Measurements from ENCODE around the gene MTAP. TPM values are rescaled to one million over a fixed set of nuclear protein-coding genes. Genes with fewer than 3 reads are reported as not detected.

The MTAP gene
- total RNA-seq, 1 experiment from 2014 or later, result 84.3 TPM

DNA sequence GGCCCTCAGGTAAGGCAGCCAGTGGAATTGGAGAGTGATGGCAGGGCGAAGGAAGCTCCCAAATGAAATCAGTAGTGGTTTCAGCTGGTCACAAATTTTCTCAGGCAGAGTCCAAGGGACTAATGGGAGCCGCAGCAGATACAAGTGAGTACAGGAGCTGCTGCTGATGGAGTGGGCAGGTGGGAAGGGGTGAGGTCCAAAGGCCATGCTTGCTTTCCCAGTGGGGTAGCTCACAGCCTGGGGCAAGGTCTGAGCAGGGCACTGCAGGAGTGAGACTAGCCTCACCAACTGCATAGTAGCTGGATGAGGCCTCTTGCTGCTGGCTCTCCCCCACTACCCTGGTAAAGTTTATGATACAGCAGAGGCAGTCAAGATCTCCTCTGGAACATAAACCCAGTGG, 38.2 kb downstream of the MTAP start (continued):
- TF ChIP-seq, protein P1, sequence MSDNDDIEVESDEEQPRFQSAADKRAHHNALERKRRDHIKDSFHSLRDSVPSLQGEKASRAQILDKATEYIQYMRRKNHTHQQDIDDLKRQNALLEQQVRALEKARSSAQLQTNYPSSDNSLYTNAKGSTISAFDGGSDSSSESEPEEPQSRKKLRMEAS (CRISPR knock-in tag; IDR thresholded peaks at IDR 0.05), result no peak
- no peak for TF ChIP-seq ZNF232 (CRISPR knock-in tag; IDR thresholded peaks at IDR 0.05)

DNA sequence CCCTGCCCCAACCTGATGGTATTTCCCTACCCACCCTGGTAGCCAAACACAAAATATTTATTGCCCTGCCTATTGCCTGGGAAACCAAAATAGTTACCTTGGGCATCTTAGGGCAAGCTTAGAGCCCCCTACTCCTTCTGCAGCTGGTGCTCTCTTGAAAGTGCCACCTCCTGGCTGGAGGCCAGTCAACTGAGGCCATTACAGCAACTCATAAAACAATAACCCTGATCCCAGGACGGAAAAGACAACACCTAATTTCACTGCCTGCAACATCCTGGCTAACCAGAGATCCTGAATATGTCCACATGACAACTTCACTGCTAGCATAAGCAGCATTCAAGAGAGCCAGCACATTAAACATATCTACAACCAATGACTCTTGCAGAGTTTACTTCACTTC, 38.7 kb downstream of the MTAP start:
- POLR2A ChIA-PET, result no interaction called here
- Mint-ChIP-seq H3K27me3 (ENCODE audit: low read depth) (no peaks in the 10 kb centered on the region), H3K36me3 (peaks cover 98% of the 10 kb centered on the region), H3K4me3 (no peak overlapping the region), H3K27ac (no peak overlapping the region), H3K9me3 (peaks cover 61% of the 10 kb centered on the region), H3K4me1 (no peaks in the 10 kb centered on the region)
- TF ChIP-seq HMGA2 (CRISPR knock-in tag; IDR thresholded peaks at IDR 0.05) (no peak), JUN (CRISPR knock-in tag; IDR thresholded peaks at IDR 0.05) (no peak)
- CTCF ChIA-PET, result no interaction called here
- ATAC-seq, result no peak
- DNase-seq (ENCODE audit: low spot score), result no peak

DNA sequence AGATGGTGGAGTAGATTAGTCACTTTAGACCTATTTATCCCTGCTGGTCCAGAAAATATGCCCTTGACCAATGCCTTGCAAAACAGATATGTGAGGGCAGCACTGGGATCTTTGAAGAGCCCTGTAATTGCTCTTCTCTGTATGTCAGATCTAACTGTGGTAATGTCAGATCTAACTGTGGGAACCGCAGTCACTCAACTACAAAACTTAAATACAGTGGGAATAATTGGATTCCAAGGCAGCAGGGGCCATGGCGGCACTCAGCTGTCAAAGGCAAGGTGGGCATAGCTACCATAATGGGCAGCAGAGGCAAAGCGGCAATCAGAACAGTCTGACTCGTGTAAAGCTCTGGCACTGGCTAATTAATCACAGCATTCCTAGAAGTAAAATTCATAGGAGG, 46.2 kb downstream of the MTAP start:
- no peaks in the 10 kb centered on the region for H3K4me1 Mint-ChIP-seq
- no peak for DNase-seq (ENCODE audit: low spot score)
- H3K27me3 Mint-ChIP-seq (ENCODE audit: low read depth), result no peaks in the 10 kb centered on the region
- TF ChIP-seq NR2C2 (CRISPR knock-in tag; IDR thresholded peaks at IDR 0.05) (no peak), ZNF281 (CRISPR knock-in tag; IDR thresholded peaks at IDR 0.05) (no peak), CREB1 (CRISPR knock-in tag; IDR thresholded peaks at IDR 0.05) (no peak), ZNF121 (CRISPR knock-in tag; IDR thresholded peaks at IDR 0.05) (no peak), ZNF138 (CRISPR knock-in tag; conservative IDR thresholded peaks at IDR 0.05) (no peak)
- TF ChIP-seq, protein P2, sequence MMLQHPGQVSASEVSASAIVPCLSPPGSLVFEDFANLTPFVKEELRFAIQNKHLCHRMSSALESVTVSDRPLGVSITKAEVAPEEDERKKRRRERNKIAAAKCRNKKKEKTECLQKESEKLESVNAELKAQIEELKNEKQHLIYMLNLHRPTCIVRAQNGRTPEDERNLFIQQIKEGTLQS (CRISPR knock-in tag; conservative IDR thresholded peaks at IDR 0.05), result no peak
- ChIA-PET POLR2A (no interaction called here), CTCF (no interaction called here)
- no peak for ATAC-seq
- H3K36me3 Mint-ChIP-seq, result peaks cover 89% of the 10 kb centered on the region
- no peak overlapping the region for H3K4me3 Mint-ChIP-seq
- peaks cover 52% of the 10 kb centered on the region for H3K9me3 Mint-ChIP-seq
- no peak overlapping the region for H3K27ac Mint-ChIP-seq

- CTCF ChIA-PET, result no interaction called here
- H3K9me3 Mint-ChIP-seq, result peaks cover 11% of the 10 kb centered on the region
- POLR2A ChIA-PET, result interaction anchor here (0.8 kb wide), 1 partner anchor 99 kb away, joined by 4 read pairs; no protein-coding TSS in a partner anchor
- H3K36me3 Mint-ChIP-seq, result peaks cover 83% of the 10 kb centered on the region
- H3K27me3 Mint-ChIP-seq (ENCODE audit: low read depth), result no peaks in the 10 kb centered on the region
- H3K4me1 Mint-ChIP-seq, result no peaks in the 10 kb centered on the region
- no peak overlapping the region for H3K4me3 Mint-ChIP-seq
- no peak overlapping the region for H3K27ac Mint-ChIP-seq
- ATAC-seq (no peak), DNase-seq (ENCODE audit: low spot score) (no peak)
- TF ChIP-seq E2F5 (CRISPR knock-in tag; IDR thresholded peaks at IDR 0.05) (no peak), NR2C2 (CRISPR knock-in tag; IDR thresholded peaks at IDR 0.05) (no peak), GRHL2 (CRISPR knock-in tag; IDR thresholded peaks at IDR 0.05; ENCODE audit: insufficient replicate concordance, severe bottlenecking) (no peak), OVOL2 (CRISPR knock-in tag; IDR thresholded peaks at IDR 0.05; ENCODE audit: borderline replicate concordance) (no peak), CTCF (IDR thresholded peaks at IDR 0.05) (no peak), GTF2I (CRISPR knock-in tag; conservative IDR thresholded peaks at IDR 0.05) (no peak), GABPB1 (CRISPR knock-in tag; IDR thresholded peaks at IDR 0.05) (no peak), SP1 (CRISPR knock-in tag; conservative IDR thresholded peaks at IDR 0.05) (no peak), NFE2L1 (CRISPR knock-in tag; IDR thresholded peaks at IDR 0.05) (no peak), ZNF138 (CRISPR knock-in tag; conservative IDR thresholded peaks at IDR 0.05) (no peak), ATF1 (CRISPR knock-in tag; IDR thresholded peaks at IDR 0.05) (no peak)
- TF ChIP-seq, protein P3, sequence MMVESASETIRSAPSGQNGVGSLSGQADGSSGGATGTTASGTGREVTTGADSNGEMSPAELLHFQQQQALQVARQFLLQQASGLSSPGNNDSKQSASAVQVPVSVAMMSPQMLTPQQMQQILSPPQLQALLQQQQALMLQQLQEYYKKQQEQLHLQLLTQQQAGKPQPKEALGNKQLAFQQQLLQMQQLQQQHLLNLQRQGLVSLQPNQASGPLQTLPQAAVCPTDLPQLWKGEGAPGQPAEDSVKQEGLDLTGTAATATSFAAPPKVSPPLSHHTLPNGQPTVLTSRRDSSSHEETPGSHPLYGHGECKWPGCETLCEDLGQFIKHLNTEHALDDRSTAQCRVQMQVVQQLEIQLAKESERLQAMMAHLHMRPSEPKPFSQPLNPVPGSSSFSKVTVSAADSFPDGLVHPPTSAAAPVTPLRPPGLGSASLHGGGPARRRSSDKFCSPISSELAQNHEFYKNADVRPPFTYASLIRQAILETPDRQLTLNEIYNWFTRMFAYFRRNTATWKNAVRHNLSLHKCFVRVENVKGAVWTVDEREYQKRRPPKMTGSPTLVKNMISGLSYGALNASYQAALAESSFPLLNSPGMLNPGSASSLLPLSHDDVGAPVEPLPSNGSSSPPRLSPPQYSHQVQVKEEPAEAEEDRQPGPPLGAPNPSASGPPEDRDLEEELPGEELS (CRISPR knock-in tag; IDR thresholded peaks at IDR 0.05), result no peak
- TF ChIP-seq, protein P4, sequence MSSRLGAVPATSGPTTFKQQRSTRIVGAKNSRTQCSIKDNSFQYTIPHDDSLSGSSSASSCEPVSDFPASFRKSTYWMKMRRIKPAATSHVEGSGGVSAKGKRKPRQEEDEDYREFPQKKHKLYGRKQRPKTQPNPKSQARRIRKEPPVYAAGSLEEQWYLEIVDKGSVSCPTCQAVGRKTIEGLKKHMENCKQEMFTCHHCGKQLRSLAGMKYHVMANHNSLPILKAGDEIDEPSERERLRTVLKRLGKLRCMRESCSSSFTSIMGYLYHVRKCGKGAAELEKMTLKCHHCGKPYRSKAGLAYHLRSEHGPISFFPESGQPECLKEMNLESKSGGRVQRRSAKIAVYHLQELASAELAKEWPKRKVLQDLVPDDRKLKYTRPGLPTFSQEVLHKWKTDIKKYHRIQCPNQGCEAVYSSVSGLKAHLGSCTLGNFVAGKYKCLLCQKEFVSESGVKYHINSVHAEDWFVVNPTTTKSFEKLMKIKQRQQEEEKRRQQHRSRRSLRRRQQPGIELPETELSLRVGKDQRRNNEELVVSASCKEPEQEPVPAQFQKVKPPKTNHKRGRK (CRISPR knock-in tag; IDR thresholded peaks at IDR 0.05; ENCODE audit: borderline replicate concordance), result no peak
- TF ChIP-seq, protein P5, sequence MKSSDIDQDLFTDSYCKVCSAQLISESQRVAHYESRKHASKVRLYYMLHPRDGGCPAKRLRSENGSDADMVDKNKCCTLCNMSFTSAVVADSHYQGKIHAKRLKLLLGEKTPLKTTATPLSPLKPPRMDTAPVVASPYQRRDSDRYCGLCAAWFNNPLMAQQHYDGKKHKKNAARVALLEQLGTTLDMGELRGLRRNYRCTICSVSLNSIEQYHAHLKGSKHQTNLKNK (CRISPR knock-in tag; IDR thresholded peaks at IDR 0.05), result no peak
Observed at GRCh38 chr9:21852754-21853153, 50.3 kb downstream of the MTAP start.
